Measurements from ENCODE around the gene OMP.
"Not testable (repeated sequence)": the region's sequence is repeated elsewhere in the genome, so short reads cannot be mapped to it uniquely, and the experiment has no call there.

Gene OMP

DNA sequence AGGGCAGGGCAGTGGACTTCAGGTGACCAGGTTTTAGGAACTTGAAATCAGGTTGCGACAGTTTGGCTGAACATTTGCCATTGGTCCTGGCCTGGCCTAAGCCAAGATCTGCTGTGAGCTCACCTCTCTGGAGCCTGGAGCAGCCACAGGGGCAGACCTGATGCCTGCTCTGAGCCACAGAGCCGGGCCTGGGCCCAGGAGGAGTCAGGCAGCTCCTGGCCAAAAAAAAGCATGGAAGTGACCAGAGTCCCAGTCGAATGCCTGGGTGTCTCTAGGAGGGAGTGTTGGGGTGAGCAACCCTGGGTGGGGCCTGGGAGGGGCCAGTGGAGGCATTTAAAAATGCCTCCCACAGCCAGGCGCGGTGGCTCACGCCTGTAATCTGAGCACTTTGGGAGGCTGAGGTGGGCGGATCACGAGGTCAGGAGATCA lies 6.0 kb upstream of the OMP start:
- no peaks in the 10 kb centered on the region for H3K4me1 ChIP-seq (ENCODE audit: control insufficient read depth, insufficient read depth, low read length)
- no peaks in the 10 kb centered on the region for H3K36me3 ChIP-seq (ENCODE audit: control insufficient read depth, insufficient read depth, low read length)
- no peak overlapping the region for H3K4me3 ChIP-seq (ENCODE audit: low read depth, low read length)
- H3K9ac ChIP-seq (ENCODE audit: low read length): no peak overlapping the region
- H3K27me3 ChIP-seq (ENCODE audit: control insufficient read depth, insufficient read depth, low read length): no peaks in the 10 kb centered on the region
- H3K9me3 ChIP-seq (ENCODE audit: control insufficient read depth, insufficient read depth, low read depth, low read length): no peaks in the 10 kb centered on the region
- no peak overlapping the region for H3K27ac ChIP-seq (ENCODE audit: low read depth, low read length)

- not testable (repeated sequence) for H3K27me3 ChIP-seq (ENCODE audit: control insufficient read depth, insufficient read depth, low read length); H3K4me3 ChIP-seq (ENCODE audit: low read depth, low read length); H3K4me1 ChIP-seq (ENCODE audit: control insufficient read depth, insufficient read depth, low read length); H3K9ac ChIP-seq (ENCODE audit: low read length); H3K36me3 ChIP-seq (ENCODE audit: control insufficient read depth, insufficient read depth, low read length); H3K9me3 ChIP-seq (ENCODE audit: control insufficient read depth, insufficient read depth, low read depth, low read length); H3K27ac ChIP-seq (ENCODE audit: low read depth, low read length)
Observed at GRCh38 chr11:77097180-77097579, 5.5 kb upstream of the OMP start.

- no peak overlapping the region for H3K27ac ChIP-seq (ENCODE audit: low read depth, low read length)
- H3K36me3 ChIP-seq (ENCODE audit: control insufficient read depth, insufficient read depth, low read length): no peaks in the 10 kb centered on the region
- H3K9me3 ChIP-seq (ENCODE audit: control insufficient read depth, insufficient read depth, low read depth, low read length): no peaks in the 10 kb centered on the region
- H3K9ac ChIP-seq (ENCODE audit: low read length): no peak overlapping the region
- no peaks in the 10 kb centered on the region for H3K27me3 ChIP-seq (ENCODE audit: control insufficient read depth, insufficient read depth, low read length)
- no peak overlapping the region for H3K4me3 ChIP-seq (ENCODE audit: low read depth, low read length)
- H3K4me1 ChIP-seq (ENCODE audit: control insufficient read depth, insufficient read depth, low read length): no peaks in the 10 kb centered on the region
Observed at GRCh38 chr11:77100166-77101042, 2.2 kb upstream of the OMP start.

- Histone ChIP-seq H3K27ac (ENCODE audit: low read depth, low read length) (no peak overlapping the region), H3K9me3 (ENCODE audit: control insufficient read depth, insufficient read depth, low read depth, low read length) (no peaks in the 10 kb centered on the region), H3K36me3 (ENCODE audit: control insufficient read depth, insufficient read depth, low read length) (no peaks in the 10 kb centered on the region), H3K4me3 (ENCODE audit: low read depth, low read length) (no peak overlapping the region), H3K9ac (ENCODE audit: low read length) (no peak overlapping the region), H3K4me1 (ENCODE audit: control insufficient read depth, insufficient read depth, low read length) (no peaks in the 10 kb centered on the region), H3K27me3 (ENCODE audit: control insufficient read depth, insufficient read depth, low read length) (no peaks in the 10 kb centered on the region)
Observed at GRCh38 chr11:77101043-77101537, 1.6 kb upstream of the OMP start.

DNA sequence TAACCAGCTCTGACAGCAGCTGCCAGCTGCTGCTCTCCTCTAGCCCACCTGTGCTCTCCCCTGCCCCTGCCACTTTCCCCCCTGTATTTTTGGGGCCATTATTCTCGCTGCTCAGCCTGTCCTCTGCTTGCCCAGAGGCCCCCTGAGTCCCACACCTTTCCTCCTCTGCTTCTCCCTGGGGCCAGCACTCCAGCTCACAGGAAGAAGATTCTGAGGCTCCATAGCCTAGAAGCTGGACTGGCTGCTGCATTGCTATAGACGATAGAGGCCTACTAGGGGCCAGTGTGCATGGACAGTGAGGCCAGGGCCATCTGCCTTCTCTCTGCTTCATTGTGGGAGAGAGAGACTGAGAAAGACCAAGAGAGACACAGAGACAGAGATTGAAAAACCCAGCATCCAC lies 679 bp downstream of the OMP start:
- H3K9me3 ChIP-seq (ENCODE audit: control insufficient read depth, insufficient read depth, low read depth, low read length): no peaks in the 10 kb centered on the region
- no peaks in the 10 kb centered on the region for H3K27me3 ChIP-seq (ENCODE audit: control insufficient read depth, insufficient read depth, low read length)
- no peak overlapping the region for H3K27ac ChIP-seq (ENCODE audit: low read depth, low read length)
- H3K36me3 ChIP-seq (ENCODE audit: control insufficient read depth, insufficient read depth, low read length): no peaks in the 10 kb centered on the region
- no peaks in the 10 kb centered on the region for H3K4me1 ChIP-seq (ENCODE audit: control insufficient read depth, insufficient read depth, low read length)
- H3K4me3 ChIP-seq (ENCODE audit: low read depth, low read length): no peak overlapping the region
- no peak overlapping the region for H3K9ac ChIP-seq (ENCODE audit: low read length)

- no peaks in the 10 kb centered on the region for H3K36me3 ChIP-seq (ENCODE audit: control insufficient read depth, insufficient read depth, low read length)
- H3K27ac ChIP-seq (ENCODE audit: low read depth, low read length): no peak overlapping the region
- H3K27me3 ChIP-seq (ENCODE audit: control insufficient read depth, insufficient read depth, low read length): no peaks in the 10 kb centered on the region
- H3K9me3 ChIP-seq (ENCODE audit: control insufficient read depth, insufficient read depth, low read depth, low read length): no peaks in the 10 kb centered on the region
- no peak overlapping the region for H3K9ac ChIP-seq (ENCODE audit: low read length)
- H3K4me3 ChIP-seq (ENCODE audit: low read depth, low read length): no peak overlapping the region
- H3K4me1 ChIP-seq (ENCODE audit: control insufficient read depth, insufficient read depth, low read length): no peaks in the 10 kb centered on the region
Observed at GRCh38 chr11:77104727-77105126, 2.1 kb downstream of the OMP start.

- Histone ChIP-seq H3K4me1 (ENCODE audit: control insufficient read depth, insufficient read depth, low read length) (no peaks in the 10 kb centered on the region), H3K27me3 (ENCODE audit: control insufficient read depth, insufficient read depth, low read length) (no peaks in the 10 kb centered on the region), H3K36me3 (ENCODE audit: control insufficient read depth, insufficient read depth, low read length) (no peaks in the 10 kb centered on the region), H3K9me3 (ENCODE audit: control insufficient read depth, insufficient read depth, low read depth, low read length) (no peaks in the 10 kb centered on the region), H3K9ac (ENCODE audit: low read length) (no peak overlapping the region), H3K27ac (ENCODE audit: low read depth, low read length) (no peak overlapping the region), H3K4me3 (ENCODE audit: low read depth, low read length) (no peak overlapping the region)
Observed at GRCh38 chr11:77106321-77106720, 3.7 kb downstream of the OMP start.

- Histone ChIP-seq H3K4me3 (ENCODE audit: low read depth, low read length) (no peak overlapping the region), H3K27me3 (ENCODE audit: control insufficient read depth, insufficient read depth, low read length) (no peaks in the 10 kb centered on the region), H3K36me3 (ENCODE audit: control insufficient read depth, insufficient read depth, low read length) (no peaks in the 10 kb centered on the region), H3K9ac (ENCODE audit: low read length) (no peak overlapping the region), H3K27ac (ENCODE audit: low read depth, low read length) (no peak overlapping the region), H3K9me3 (ENCODE audit: control insufficient read depth, insufficient read depth, low read depth, low read length) (no peaks in the 10 kb centered on the region), H3K4me1 (ENCODE audit: control insufficient read depth, insufficient read depth, low read length) (no peaks in the 10 kb centered on the region)
Observed at GRCh38 chr11:77106759-77107158, 4.1 kb downstream of the OMP start.

DNA sequence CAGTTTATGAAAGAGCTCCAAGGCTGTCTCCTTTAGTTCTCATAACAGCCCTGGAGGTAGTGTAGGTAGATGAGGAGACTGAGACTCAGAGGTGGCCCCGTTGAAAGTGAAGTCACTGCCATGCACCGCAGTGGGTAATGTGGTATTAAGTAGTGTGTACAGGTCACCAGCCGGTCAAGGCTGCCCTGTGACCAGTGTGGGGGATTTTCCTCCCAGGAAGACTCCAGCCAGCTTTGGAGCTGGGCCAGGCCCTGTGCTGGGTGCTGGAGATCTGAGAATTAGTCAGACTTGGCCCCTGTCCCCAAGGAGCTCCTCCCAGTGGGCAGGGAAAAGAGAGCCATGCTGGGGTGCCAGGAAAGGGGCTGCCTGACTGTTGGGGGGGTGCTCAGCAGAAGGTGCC lies 5.3 kb downstream of the OMP start:
- no peaks in the 10 kb centered on the region for H3K9me3 ChIP-seq (ENCODE audit: control insufficient read depth, insufficient read depth, low read depth, low read length)
- H3K4me3 ChIP-seq (ENCODE audit: low read depth, low read length): no peak overlapping the region
- no peak overlapping the region for H3K27ac ChIP-seq (ENCODE audit: low read depth, low read length)
- no peaks in the 10 kb centered on the region for H3K27me3 ChIP-seq (ENCODE audit: control insufficient read depth, insufficient read depth, low read length)
- H3K9ac ChIP-seq (ENCODE audit: low read length): no peak overlapping the region
- H3K36me3 ChIP-seq (ENCODE audit: control insufficient read depth, insufficient read depth, low read length): no peaks in the 10 kb centered on the region
- H3K4me1 ChIP-seq (ENCODE audit: control insufficient read depth, insufficient read depth, low read length): peaks cover 1% of the 10 kb centered on the region; the same call in 1 of the 2 replicates

- no peak overlapping the region for H3K9ac ChIP-seq (ENCODE audit: low read length)
- H3K27ac ChIP-seq (ENCODE audit: low read depth, low read length): no peak overlapping the region
- H3K9me3 ChIP-seq (ENCODE audit: control insufficient read depth, insufficient read depth, low read depth, low read length): no peaks in the 10 kb centered on the region
- peaks cover 6% of the 10 kb centered on the region; the same call in 1 of the 2 replicates for H3K4me1 ChIP-seq (ENCODE audit: control insufficient read depth, insufficient read depth, low read length)
- H3K36me3 ChIP-seq (ENCODE audit: control insufficient read depth, insufficient read depth, low read length): no peaks in the 10 kb centered on the region
- H3K27me3 ChIP-seq (ENCODE audit: control insufficient read depth, insufficient read depth, low read length): no peaks in the 10 kb centered on the region
- H3K4me3 ChIP-seq (ENCODE audit: low read depth, low read length): no peak overlapping the region
Observed at GRCh38 chr11:77108436-77108835, 5.8 kb downstream of the OMP start.

GRCh38 chr11:77109236-77110019 lies 6.8 kb downstream of the OMP start:
- H3K4me1 ChIP-seq (ENCODE audit: control insufficient read depth, insufficient read depth, low read length): peaks cover 6% of the 10 kb centered on the region; the same call in 1 of the 2 replicates
- no peak overlapping the region for H3K27ac ChIP-seq (ENCODE audit: low read depth, low read length)
- no peak overlapping the region for H3K4me3 ChIP-seq (ENCODE audit: low read depth, low read length)
- no peaks in the 10 kb centered on the region for H3K36me3 ChIP-seq (ENCODE audit: control insufficient read depth, insufficient read depth, low read length)
- no peaks in the 10 kb centered on the region for H3K9me3 ChIP-seq (ENCODE audit: control insufficient read depth, insufficient read depth, low read depth, low read length)
- no peaks in the 10 kb centered on the region for H3K27me3 ChIP-seq (ENCODE audit: control insufficient read depth, insufficient read depth, low read length)
- no peak overlapping the region for H3K9ac ChIP-seq (ENCODE audit: low read length)
